ENCODE measurements around the gene ATG5. TPM values are rescaled to one million over a fixed set of nuclear protein-coding genes. Genes with fewer than 3 reads are reported as not detected.

ATG5 gene
- total RNA-seq, 1 experiment from 2014 or later = 51.4 TPM

- ChIA-PET POLR2A (no interaction called here), CTCF (no interaction called here)
- in situ Hi-C loops (cut with HindIII; ENCODE audit: low pct_unique_long_range_greater_than_20kb, low sequenced_read_pairs) = no loop called here
- H3K9me3 ChIP-seq (ENCODE audit: control insufficient read depth, insufficient read depth, low read depth, low read length) = no peaks in the 10 kb centered on the region
- TF ChIP-seq CTCF (IDR thresholded peaks at IDR 0.05) = no peak
- no peak for TF ChIP-seq SIN3A (IDR thresholded peaks at IDR 0.05; ENCODE audit: borderline replicate concordance, insufficient read depth, low read depth, low read length)
- TF ChIP-seq POLR2AphosphoS5 (IDR thresholded peaks at IDR 0.05; ENCODE audit: low read depth, low read length) = no peak
- no peak for TF ChIP-seq REST (IDR thresholded peaks at IDR 0.05; ENCODE audit: insufficient read depth in 1 of 2, low read depth in 2 of 2, low read length in 1 of 2)
- TF ChIP-seq TCF7L2 (IDR thresholded peaks at IDR 0.05; ENCODE audit: low read depth, low read length) = no peak
- no peak overlapping the region for H3K27ac ChIP-seq (ENCODE audit: low read length)
- intact Hi-C loops (cut with micrococcal nuclease; ENCODE audit: unreplicated experiment) = no loop called here
- DNase-seq (ENCODE audit: low read depth, low spot score) = no peak
- no peaks in the 10 kb centered on the region for H3K27me3 ChIP-seq (ENCODE audit: control insufficient read depth, insufficient read depth, low read length)
- no peaks in the 10 kb centered on the region for H3K4me1 ChIP-seq (ENCODE audit: control insufficient read depth, insufficient read depth, low read length)
- H3K36me3 ChIP-seq (ENCODE audit: control insufficient read depth, insufficient read depth, low read length) = no peaks in the 10 kb centered on the region; the same call in 1 of the 2 replicates
- no TSS peak for BruUV-seq (replicated peaks)
- ATAC-seq = no peak
- no peak overlapping the region for H3K4me3 ChIP-seq (ENCODE audit: low read depth in 2 of 2, low read length in 2 of 2)
Observed at GRCh38 chr6:106281088-106281487, 44.5 kb downstream of the ATG5 start.

- Histone ChIP-seq H3K27me3 (ENCODE audit: control insufficient read depth, insufficient read depth, low read length) (no peaks in the 10 kb centered on the region), H3K4me1 (ENCODE audit: control insufficient read depth, insufficient read depth, low read length) (no peaks in the 10 kb centered on the region), H3K36me3 (ENCODE audit: control insufficient read depth, insufficient read depth, low read length) (no peaks in the 10 kb centered on the region; the same call in 1 of the 2 replicates), H3K9me3 (ENCODE audit: control insufficient read depth, insufficient read depth, low read depth, low read length) (no peaks in the 10 kb centered on the region), H3K27ac (ENCODE audit: low read length) (no peak overlapping the region), H3K4me3 (ENCODE audit: low read depth in 2 of 2, low read length in 2 of 2) (no peak overlapping the region)
- no peak for DNase-seq (ENCODE audit: low read depth, low spot score)
- TF ChIP-seq POLR2AphosphoS5 (IDR thresholded peaks at IDR 0.05; ENCODE audit: low read depth, low read length) = no peak
- TF ChIP-seq TCF7L2 (IDR thresholded peaks at IDR 0.05; ENCODE audit: low read depth, low read length) = no peak
- ChIA-PET POLR2A (no interaction called here), CTCF (no interaction called here)
- in situ Hi-C loops (cut with HindIII; ENCODE audit: low pct_unique_long_range_greater_than_20kb, low sequenced_read_pairs) = no loop called here
- intact Hi-C loops (cut with micrococcal nuclease; ENCODE audit: unreplicated experiment) = no loop called here
- BruUV-seq (replicated peaks) = no TSS peak
- ATAC-seq = no peak
Observed at GRCh38 chr6:106279179-106279578, 46.4 kb downstream of the ATG5 start.

GRCh38 chr6:106275692-106276091 lies 49.9 kb downstream of the ATG5 start:
- no peak overlapping the region for H3K27ac ChIP-seq (ENCODE audit: low read length)
- CTCF ChIA-PET = no interaction called here

More at GRCh38 chr6:106275692-106276091, 49.9 kb downstream of the ATG5 start:
- POLR2A ChIA-PET = no interaction called here
- H3K36me3 ChIP-seq (ENCODE audit: control insufficient read depth, insufficient read depth, low read length) = no peaks in the 10 kb centered on the region; the same call in 1 of the 2 replicates
- intact Hi-C loops (cut with micrococcal nuclease; ENCODE audit: unreplicated experiment) = no loop called here
- H3K4me1 ChIP-seq (ENCODE audit: control insufficient read depth, insufficient read depth, low read length) = no peaks in the 10 kb centered on the region
- no peak for DNase-seq (ENCODE audit: low read depth, low spot score)
- no peak overlapping the region for H3K4me3 ChIP-seq (ENCODE audit: low read depth in 2 of 2, low read length in 2 of 2)
- no TSS peak for BruUV-seq (replicated peaks)
- in situ Hi-C loops (cut with HindIII; ENCODE audit: low pct_unique_long_range_greater_than_20kb, low sequenced_read_pairs) = no loop called here
- no peaks in the 10 kb centered on the region for H3K27me3 ChIP-seq (ENCODE audit: control insufficient read depth, insufficient read depth, low read length)
- no peaks in the 10 kb centered on the region for H3K9me3 ChIP-seq (ENCODE audit: control insufficient read depth, insufficient read depth, low read depth, low read length)
- no peak for ATAC-seq
- TF ChIP-seq REST (IDR thresholded peaks at IDR 0.05; ENCODE audit: insufficient read depth in 1 of 2, low read depth in 2 of 2, low read length in 1 of 2) (no peak), SIN3A (IDR thresholded peaks at IDR 0.05; ENCODE audit: borderline replicate concordance, insufficient read depth, low read depth, low read length) (no peak), CTCF (IDR thresholded peaks at IDR 0.05) (no peak), TCF7L2 (IDR thresholded peaks at IDR 0.05; ENCODE audit: low read depth, low read length) (no peak), POLR2AphosphoS5 (IDR thresholded peaks at IDR 0.05; ENCODE audit: low read depth, low read length) (no peak)

All from Panc1 (cell line).